H9 (cell line): Measurements from ENCODE around the gene LNP1. TPM values are rescaled to one million over a fixed set of nuclear protein-coding genes. Genes with fewer than 3 reads are reported as not detected.

ENCODE experiments used
- DNase-seq: peaks from one replicate; pipeline ENCODE4 v3.0.0-alpha.2; 2017
- H2AFZ ChIP-seq: one replicate; pipeline ENCODE4 v1.6.1; 2013; ENCODE audit warnings: mild to moderate bottlenecking, low read length, control low read depth, moderate library complexity
- H2AK5ac ChIP-seq: 2 replicates; pipeline ENCODE4 v1.6.1; 2013; ENCODE audit warnings: low read length, control low read depth, mixed read lengths; ENCODE audit not compliant: insufficient read length
- H2BK120ac ChIP-seq: one replicate; pipeline ENCODE4 v1.6.1; 2013; ENCODE audit warnings: low read depth, mild to moderate bottlenecking, low read length, control low read depth, inconsistent platforms; ENCODE audit not compliant: poor library complexity, severe bottlenecking
- H2BK12ac ChIP-seq: 2 replicates; pipeline ENCODE4 v1.6.1; 2013; ENCODE audit warnings: low read length, control low read depth, mixed read lengths, low read depth; ENCODE audit not compliant: insufficient read length
- H2BK15ac ChIP-seq: 2 replicates; pipeline ENCODE4 v1.6.1; 2013; ENCODE audit warnings: low read depth, low read length, control low read depth
- H2BK20ac ChIP-seq: one replicate; pipeline ENCODE4 v1.6.1; 2013; ENCODE audit warnings: low read depth, mild to moderate bottlenecking, low read length, control low read depth, inconsistent platforms; ENCODE audit not compliant: poor library complexity, severe bottlenecking
- H2BK5ac ChIP-seq: 2 replicates; pipeline ENCODE4 v1.6.1; 2013; ENCODE audit warnings: low read length, control low read depth, mixed read lengths; ENCODE audit not compliant: insufficient read length
- H3K14ac ChIP-seq: 2 replicates; pipeline ENCODE4 v1.6.1; 2013; ENCODE audit warnings: low read length, control low read depth; ENCODE audit not compliant: insufficient read depth
- H3K18ac ChIP-seq: 2 replicates; pipeline ENCODE4 v1.6.1; 2013; ENCODE audit warnings: low read depth, mild to moderate bottlenecking, mixed read lengths, low read length, control low read depth; ENCODE audit not compliant: insufficient read length
- H3K23ac ChIP-seq: 2 replicates; pipeline ENCODE4 v1.6.1; 2013; ENCODE audit warnings: low read length, control low read depth, mixed read lengths, low read depth; ENCODE audit not compliant: insufficient read length
- H3K23me2 ChIP-seq: 2 replicates; pipeline ENCODE4 v1.6.1; 2013; ENCODE audit warnings: low read depth, mild to moderate bottlenecking, mixed read lengths, low read length, control low read depth; ENCODE audit not compliant: insufficient read length, poor library complexity, severe bottlenecking
- H3K27ac ChIP-seq: 2 replicates; pipeline ENCODE4 v1.5.1; 2013; ENCODE audit warnings: low read length, control low read depth, mixed read lengths, low read depth; ENCODE audit not compliant: insufficient read length
- H3K27me3 ChIP-seq: 2 replicates; pipeline ENCODE4 v1.6.1; 2013; ENCODE audit warnings: low read length, control low read depth, inconsistent platforms; ENCODE audit not compliant: insufficient read depth
- H3K4ac ChIP-seq: 2 replicates; pipeline ENCODE4 v1.6.1; 2013; ENCODE audit warnings: low read depth, mild to moderate bottlenecking, control low read depth, inconsistent platforms, low read length, moderate library complexity
- H3K4me1 ChIP-seq: 2 replicates; pipeline ENCODE4 v1.6.1; 2013; ENCODE audit warnings: low read length, control low read depth, inconsistent platforms; ENCODE audit not compliant: insufficient read depth
- H3K4me2 ChIP-seq: 2 replicates; pipeline ENCODE4 v1.6.1; 2013; ENCODE audit warnings: low read length, control low read depth, mixed read lengths; ENCODE audit not compliant: insufficient read length, insufficient read depth
- H3K56ac ChIP-seq: 2 replicates; pipeline ENCODE4 v1.6.1; 2013; ENCODE audit warnings: low read depth, mild to moderate bottlenecking, mixed read lengths, low read length, control low read depth; ENCODE audit not compliant: insufficient read length
- H3K79me1 ChIP-seq: 2 replicates; pipeline ENCODE4 v1.6.1; 2013; ENCODE audit warnings: low read depth, mild to moderate bottlenecking, moderate library complexity, low read length, control low read depth, inconsistent platforms; ENCODE audit not compliant: insufficient read depth, poor library complexity, severe bottlenecking
- H3K79me2 ChIP-seq: 2 replicates; pipeline ENCODE4 v1.6.1; 2013; ENCODE audit warnings: low read length, control low read depth, inconsistent platforms; ENCODE audit not compliant: insufficient read depth
- H3K9ac ChIP-seq: 2 replicates; pipeline ENCODE4 v1.6.1; 2013; ENCODE audit warnings: low read length, control low read depth, mixed read lengths; ENCODE audit not compliant: insufficient read length; ENCODE audit errors: extremely low read depth
- H3K9me3 ChIP-seq: one replicate; pipeline ENCODE4 v1.6.1; 2013; ENCODE audit warnings: low read depth, low read length, inconsistent platforms; ENCODE audit not compliant: control insufficient read depth
- H3T11ph ChIP-seq: one replicate; pipeline ENCODE4 v1.6.1; 2013; ENCODE audit warnings: mild to moderate bottlenecking, low read length, control low read depth, inconsistent platforms
- H4K20me1 ChIP-seq: one replicate; pipeline ENCODE4 v1.6.1; 2013; ENCODE audit not compliant: control insufficient read depth, insufficient read length, insufficient read depth
- H4K5ac ChIP-seq: 2 replicates; pipeline ENCODE4 v1.6.1; 2013; ENCODE audit warnings: low read depth, mild to moderate bottlenecking, mixed read lengths, low read length, control low read depth; ENCODE audit not compliant: insufficient read length
- H4K8ac ChIP-seq: replicated peaks from 2 replicates; pipeline ENCODE4 v1.6.1; 2013; ENCODE audit warnings: low read length, control low read depth, mixed read lengths, low read depth; ENCODE audit not compliant: insufficient read length
- H4K91ac ChIP-seq: 2 replicates; pipeline ENCODE4 v1.6.1; 2013; ENCODE audit warnings: low read depth, mild to moderate bottlenecking, moderate library complexity, mixed read lengths, low read length, control low read depth; ENCODE audit not compliant: insufficient read length
- H3K27ac Mint-ChIP-seq, 3 experiments: 2 replicates in 2 of 3; 3 replicates in 1 of 3; pipeline ENCODE4 v1.8.0; 2020 to 2021; ENCODE audit warnings: mixed read lengths in 3 of 3, mild to moderate bottlenecking in 1 of 3, moderate library complexity in 1 of 3
- H3K27me3 Mint-ChIP-seq: 2 replicates; pipeline ENCODE4 v1.8.0; 2021; ENCODE audit warnings: low read depth, mild to moderate bottlenecking, moderate library complexity, mixed read lengths
- H3K36me3 Mint-ChIP-seq, 3 experiments: 2 replicates in 2 of 3; 3 replicates in 1 of 3; pipeline ENCODE4 v1.8.0; 2020 to 2021; ENCODE audit warnings: low read depth in 3 of 3, mixed read lengths in 3 of 3; ENCODE audit not compliant: insufficient read depth in 1 of 3
- H3K4me1 Mint-ChIP-seq, 2 experiments: 2 replicates each; pipeline ENCODE4 v1.8.0; 2020; ENCODE audit warnings: mixed read lengths in 2 of 2
- H3K4me3 Mint-ChIP-seq, 2 experiments: 2 replicates in 1 of 2; 3 replicates in 1 of 2; pipeline ENCODE4 v1.8.0; 2020 to 2021; ENCODE audit warnings: mild to moderate bottlenecking in 2 of 2, mixed read lengths in 2 of 2, moderate library complexity in 1 of 2
- H3K9me3 Mint-ChIP-seq, 2 experiments: 2 replicates in 1 of 2; 3 replicates in 1 of 2; pipeline ENCODE4 v1.8.0; 2020; ENCODE audit warnings: mild to moderate bottlenecking in 2 of 2, mixed read lengths in 2 of 2, moderate library complexity in 1 of 2
- WGBS: extraction: QIAGEN DNeasy Blood & Tissue Kit; methylation state at CpG from one replicate; pipeline ENCODE4 v1.1.7; 2013; ENCODE audit warnings: missing lambda C conversion rate, low lambda C conversion rate, mixed read lengths; ENCODE audit not compliant: insufficient read length; ENCODE audit errors: extremely low coverage; 5-methylcytosine and 5-hydroxymethylcytosine counted together
- total RNA-seq: library from RNA; stranded (reverse); gene quantifications from 2 replicates; pipeline ENCODE4 v1.2.1, GENCODE V29; 2021
- TF ChIP-seq, protein P1 (sequence below): fragments of 200-600 bp; sonication (generic); conservative IDR thresholded peaks from 3 replicates; pipeline ENCODE4 v1.8.0; 2021; ENCODE audit warnings: antibody characterized with exemption, mild to moderate bottlenecking

LNP1 gene
- total RNA-seq, 1 experiment from 2014 or later, result 4.1 TPM

DNA sequence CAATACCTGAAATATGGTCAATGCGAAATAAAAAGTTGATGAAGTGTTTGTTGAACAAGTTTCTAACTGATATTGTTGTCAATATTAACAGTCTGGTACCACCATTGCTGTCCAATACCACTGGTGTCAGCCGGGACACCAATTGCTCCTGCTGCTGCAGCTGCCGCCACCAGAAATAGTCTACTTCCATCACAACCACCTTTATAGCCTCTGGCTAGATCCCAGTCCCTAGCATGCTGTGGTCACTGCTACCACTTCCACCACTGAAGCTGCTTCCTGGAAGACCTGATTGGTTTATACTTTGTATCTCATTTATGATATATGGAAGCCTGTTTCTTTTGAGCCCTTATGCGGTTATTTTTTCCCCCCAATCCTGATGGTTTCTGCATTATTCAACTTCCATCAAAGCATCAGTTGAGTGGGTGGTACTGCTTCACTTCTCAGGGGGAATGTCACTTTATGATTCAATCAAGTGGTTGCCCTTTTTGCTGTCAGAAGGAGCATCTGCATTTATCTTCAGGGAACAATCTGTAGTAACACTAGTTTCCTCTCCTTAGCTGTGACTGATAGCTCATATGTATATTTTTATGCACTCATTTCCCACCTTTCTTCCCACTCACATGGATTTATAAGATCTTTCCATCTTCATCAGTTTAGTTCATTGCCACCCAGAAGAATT, 11.7 kb downstream of the LNP1 start:
- peaks cover 2% of the 10 kb centered on the region for H3K79me1 ChIP-seq
- H4K5ac ChIP-seq, result no peak overlapping the region
- H2AFZ ChIP-seq, result no peak overlapping the region
- H3K23ac ChIP-seq, result no peak overlapping the region
- H3K9me3 ChIP-seq, result no peaks in the 10 kb centered on the region
- H2BK20ac ChIP-seq, result no peak overlapping the region
- TF ChIP-seq, protein P1, sequence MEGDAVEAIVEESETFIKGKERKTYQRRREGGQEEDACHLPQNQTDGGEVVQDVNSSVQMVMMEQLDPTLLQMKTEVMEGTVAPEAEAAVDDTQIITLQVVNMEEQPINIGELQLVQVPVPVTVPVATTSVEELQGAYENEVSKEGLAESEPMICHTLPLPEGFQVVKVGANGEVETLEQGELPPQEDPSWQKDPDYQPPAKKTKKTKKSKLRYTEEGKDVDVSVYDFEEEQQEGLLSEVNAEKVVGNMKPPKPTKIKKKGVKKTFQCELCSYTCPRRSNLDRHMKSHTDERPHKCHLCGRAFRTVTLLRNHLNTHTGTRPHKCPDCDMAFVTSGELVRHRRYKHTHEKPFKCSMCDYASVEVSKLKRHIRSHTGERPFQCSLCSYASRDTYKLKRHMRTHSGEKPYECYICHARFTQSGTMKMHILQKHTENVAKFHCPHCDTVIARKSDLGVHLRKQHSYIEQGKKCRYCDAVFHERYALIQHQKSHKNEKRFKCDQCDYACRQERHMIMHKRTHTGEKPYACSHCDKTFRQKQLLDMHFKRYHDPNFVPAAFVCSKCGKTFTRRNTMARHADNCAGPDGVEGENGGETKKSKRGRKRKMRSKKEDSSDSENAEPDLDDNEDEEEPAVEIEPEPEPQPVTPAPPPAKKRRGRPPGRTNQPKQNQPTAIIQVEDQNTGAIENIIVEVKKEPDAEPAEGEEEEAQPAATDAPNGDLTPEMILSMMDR, result no peak
- peaks cover 13 to 44% (median 17%) of the 10 kb centered on the region in 3 experiments for H3K36me3 Mint-ChIP-seq
- no CpG with 5 or more reads among the region's 4 CpGs for WGBS
- no peak overlapping the region for H3K9ac ChIP-seq
- H2AK5ac ChIP-seq, result no peak overlapping the region
- no peak overlapping the region for H2BK12ac ChIP-seq
- no peak overlapping the region for H3K14ac ChIP-seq
- H3K4ac ChIP-seq, result no peak overlapping the region
- H2BK120ac ChIP-seq, result no peak overlapping the region
- H3K27me3 ChIP-seq, result no peaks in the 10 kb centered on the region
- no peak overlapping the region for H2BK5ac ChIP-seq
- no peak overlapping the region; a peak in 1 of 7 replicates for H3K27ac Mint-ChIP-seq
- peak overlapping the region; percentile 14 for H3K4me2 ChIP-seq
- H4K20me1 ChIP-seq, result no peaks in the 10 kb centered on the region
- no peak overlapping the region for H4K91ac ChIP-seq
- H3K27me3 Mint-ChIP-seq, result no peaks in the 10 kb centered on the region
- no peaks in the 10 kb centered on the region for H3K23me2 ChIP-seq
- H3K4me1 ChIP-seq, result peaks cover 5% of the 10 kb centered on the region; the same call in 1 of the 2 replicates
- no peak for DNase-seq
- H3K27ac ChIP-seq, result no peak overlapping the region
- no peak overlapping the region for H3T11ph ChIP-seq
- no peaks in the 10 kb centered on the region for H3K79me2 ChIP-seq
- peaks cover 38 to 43% of the 10 kb centered on the region in 2 experiments for H3K4me1 Mint-ChIP-seq
- peaks cover 2 to 6% of the 10 kb centered on the region in 2 experiments; a peak in 2 of 5 replicates for H3K9me3 Mint-ChIP-seq
- H4K8ac ChIP-seq, result no peak overlapping the region
- no peak overlapping the region for H3K4me3 Mint-ChIP-seq
- H3K56ac ChIP-seq, result no peak overlapping the region
- no peak overlapping the region for H3K18ac ChIP-seq
- H2BK15ac ChIP-seq, result no peak overlapping the region
